Gastroesophageal sphincter (tissue), 4 donors: ENCODE data around the gene QPRT. TPM values are rescaled to one million over a fixed set of nuclear protein-coding genes. Genes with fewer than 3 reads are reported as not detected.

Source experiments
- ATAC-seq: fragments of 150-250 bp; one replicate; pipeline ENCODE4 v1.9.1; 2016; ENCODE audit warnings: mild to moderate bottlenecking, moderate library complexity
- H3K27ac ChIP-seq, 4 donors: fragments of 200-600 bp; sonication (generic) in 3 of 4; 1 replicate in 3 of 4; 2 replicates in 1 of 4; pipeline ENCODE4 v1.5.1; 2016 to 2019
- H3K27me3 ChIP-seq: fragments of 200-600 bp; sonication (generic); one replicate; pipeline ENCODE4 v1.5.1; 2019
- H3K36me3 ChIP-seq, 2 donors: fragments of 200-600 bp; sonication (generic); one replicate each; pipeline ENCODE4 v1.5.1; 2019; ENCODE audit warnings: control low read depth in 1 of 2
- H3K4me1 ChIP-seq, 3 donors: fragments of 200-600 bp; sonication (generic); 1 replicate in 2 of 3; 2 replicates in 1 of 3; pipeline ENCODE4 v1.5.1; 2016 to 2019; ENCODE audit warnings: control low read depth in 2 of 3
- H3K4me3 ChIP-seq, 2 donors: fragments of 200-600 bp; sonication (generic); one replicate each; pipeline ENCODE4 v1.5.1; 2019; ENCODE audit warnings: mild to moderate bottlenecking in 1 of 2, moderate library complexity in 1 of 2
- H3K9me3 ChIP-seq, 3 donors: fragments of 200-600 bp; sonication (generic); one replicate each; pipeline ENCODE4 v1.5.1; 2017 to 2019; ENCODE audit warnings: control low read depth in 2 of 3
- EP300 ChIP-seq: sonication (generic); formaldehyde crosslinking; IDR thresholded peaks from one replicate; pipeline ENCODE4 v1.6.1; 2017; ENCODE audit warnings: antibody characterized with exemption, mild to moderate bottlenecking
- POLR2A ChIP-seq, 2 donors: fragments of 450-650 bp; IDR thresholded peaks; one replicate each; pipeline ENCODE4 v1.6.1; 2017; ENCODE audit warnings: antibody characterized with exemption in 2 of 2, mild to moderate bottlenecking in 2 of 2, moderate library complexity in 1 of 2
- POLR2AphosphoS5 ChIP-seq: sonication (generic); formaldehyde crosslinking; IDR thresholded peaks from one replicate; pipeline ENCODE4 v1.6.1; 2017; ENCODE audit warnings: antibody characterized with exemption
- WGBS, 2 donors: methylation state at CpG; one replicate each; pipeline ENCODE4 v1.1.5; 2018; ENCODE audit warnings: low coverage in 1 of 2; 5-methylcytosine and 5-hydroxymethylcytosine counted together
- total RNA-seq, 4 donors: library from RNA; depleted of rRNA; stranded (reverse); fragments of >200 nt; gene quantifications; one replicate each; pipeline ENCODE4 v1.1.0, GENCODE V29; 2016
- TF ChIP-seq, protein P1 (sequence below), 4 experiments: fragments of 200-600 bp in 2 of 4; fragments of 450-650 bp in 2 of 4; sonication (generic) in 1 of 4; IDR thresholded peaks; one replicate each; pipeline ENCODE4 v1.5.1; 2017 to 2019; ENCODE audit warnings: antibody characterized with exemption in 4 of 4, mild to moderate bottlenecking in 2 of 4, moderate library complexity in 2 of 4

QPRT gene
- total RNA-seq, 4 donors from 2014 or later, result 0.62 to 6.7 (median 4.3) TPM

DNA sequence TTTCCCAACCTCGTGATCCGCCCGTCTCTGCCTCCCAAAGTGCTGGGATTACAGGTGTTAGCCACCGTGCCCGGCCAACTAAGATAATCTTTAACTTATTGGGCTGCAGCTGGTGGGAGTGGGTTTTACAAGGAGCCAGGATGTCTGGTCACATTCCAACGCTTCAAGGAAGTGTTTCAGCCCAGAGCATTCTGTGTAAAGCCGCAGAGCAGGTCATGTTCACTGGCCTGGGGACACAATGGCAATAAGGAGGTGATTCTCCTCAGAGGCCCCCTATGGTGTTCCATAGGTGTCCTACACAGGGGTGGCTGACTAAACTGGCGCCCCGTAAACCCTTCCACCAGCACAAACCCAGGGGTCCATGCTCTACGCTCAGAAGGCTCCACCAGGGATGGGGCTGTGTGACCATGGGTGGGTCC lies 1.2 kb downstream of the QPRT start:
- Histone ChIP-seq H3K9me3 (no peaks in the 10 kb centered on the region), H3K4me3 (peak overlapping the region in 1 of 2 donors; percentile 36), H3K27me3 (peaks cover 6% of the 10 kb centered on the region), H3K4me1 (peaks cover 0 to 15% (median 3%) of the 10 kb centered on the region in 3 donors), H3K27ac (no peak overlapping the region), H3K36me3 (no peaks in the 10 kb centered on the region)
- no peak for ATAC-seq
- no peak for TF ChIP-seq POLR2A (IDR thresholded peaks at IDR 0.05)
- TF ChIP-seq, protein P1, sequence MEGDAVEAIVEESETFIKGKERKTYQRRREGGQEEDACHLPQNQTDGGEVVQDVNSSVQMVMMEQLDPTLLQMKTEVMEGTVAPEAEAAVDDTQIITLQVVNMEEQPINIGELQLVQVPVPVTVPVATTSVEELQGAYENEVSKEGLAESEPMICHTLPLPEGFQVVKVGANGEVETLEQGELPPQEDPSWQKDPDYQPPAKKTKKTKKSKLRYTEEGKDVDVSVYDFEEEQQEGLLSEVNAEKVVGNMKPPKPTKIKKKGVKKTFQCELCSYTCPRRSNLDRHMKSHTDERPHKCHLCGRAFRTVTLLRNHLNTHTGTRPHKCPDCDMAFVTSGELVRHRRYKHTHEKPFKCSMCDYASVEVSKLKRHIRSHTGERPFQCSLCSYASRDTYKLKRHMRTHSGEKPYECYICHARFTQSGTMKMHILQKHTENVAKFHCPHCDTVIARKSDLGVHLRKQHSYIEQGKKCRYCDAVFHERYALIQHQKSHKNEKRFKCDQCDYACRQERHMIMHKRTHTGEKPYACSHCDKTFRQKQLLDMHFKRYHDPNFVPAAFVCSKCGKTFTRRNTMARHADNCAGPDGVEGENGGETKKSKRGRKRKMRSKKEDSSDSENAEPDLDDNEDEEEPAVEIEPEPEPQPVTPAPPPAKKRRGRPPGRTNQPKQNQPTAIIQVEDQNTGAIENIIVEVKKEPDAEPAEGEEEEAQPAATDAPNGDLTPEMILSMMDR (IDR thresholded peaks at IDR 0.05), result no peak
- TF ChIP-seq EP300, result no peak
- TF ChIP-seq POLR2AphosphoS5, result no peak
- no CpG with 5 or more reads among the region's 10 CpGs for WGBS, 2 donors

DNA sequence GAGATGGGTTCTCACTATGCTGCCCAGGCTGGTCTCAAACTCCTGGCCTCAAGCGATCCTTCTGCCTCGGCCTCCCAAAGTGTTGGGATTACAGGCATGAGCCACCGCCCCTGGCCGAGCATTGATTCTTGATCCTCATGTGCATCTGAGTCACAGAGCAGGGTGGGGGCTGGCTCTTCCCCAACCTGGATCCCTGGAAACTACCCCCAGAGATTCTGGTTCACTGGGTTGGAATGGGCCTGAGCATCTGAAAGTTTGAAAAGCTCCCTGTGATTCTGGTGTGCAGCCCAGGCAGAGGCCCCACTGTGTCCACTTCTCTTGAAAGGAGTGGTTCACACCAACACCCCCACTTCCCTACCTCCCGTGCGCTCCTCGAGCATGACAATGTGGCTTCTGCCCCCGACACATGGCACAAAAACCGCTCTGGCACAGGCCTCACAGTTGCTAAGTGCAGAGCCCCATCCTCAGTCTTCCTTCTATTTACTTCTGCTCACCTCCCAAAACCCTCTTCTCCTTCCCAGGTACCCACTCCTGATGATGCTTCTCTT lies 4.6 kb downstream of the QPRT start:
- Histone ChIP-seq H3K27me3 (peaks cover 6% of the 10 kb centered on the region), H3K27ac (no peak overlapping the region), H3K9me3 (no peaks in the 10 kb centered on the region), H3K4me1 (peaks cover 0 to 15% (median 3%) of the 10 kb centered on the region in 3 donors), H3K4me3 (no peak overlapping the region), H3K36me3 (no peaks in the 10 kb centered on the region)
- no peak for ATAC-seq
- TF ChIP-seq, protein P1 (IDR thresholded peaks at IDR 0.05), result no peak
- TF ChIP-seq POLR2AphosphoS5 (no peak), POLR2A (IDR thresholded peaks at IDR 0.05) (no peak), EP300 (no peak)
- 60 to 98% methylated on average over 1 to 6 of the region's 9 CpGs for WGBS, 2 donors

DNA sequence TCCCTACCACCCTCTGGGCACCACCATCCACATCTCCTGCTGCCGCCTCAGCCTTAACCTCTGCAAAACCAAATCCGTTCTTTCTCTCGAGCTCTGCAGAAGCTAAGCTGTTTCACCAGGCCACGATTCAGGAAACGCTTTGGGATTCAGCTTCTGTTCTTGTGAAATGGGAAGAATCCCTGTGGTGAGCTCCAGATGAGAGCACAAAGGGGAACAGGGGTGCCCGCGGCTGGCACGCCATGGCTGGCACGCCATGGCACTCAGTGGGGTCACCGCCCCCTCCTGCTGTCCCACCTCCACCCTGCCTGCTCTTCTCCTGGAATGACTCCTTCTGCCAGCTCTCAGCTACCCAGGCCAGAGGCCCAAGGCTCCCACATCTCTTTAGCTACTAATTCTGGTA lies 5.7 kb downstream of the QPRT start:
- Histone ChIP-seq H3K9me3 (no peaks in the 10 kb centered on the region), H3K27ac (no peak overlapping the region), H3K4me1 (peaks cover 0 to 5% (median 0%) of the 10 kb centered on the region in 3 donors), H3K4me3 (no peak overlapping the region), H3K36me3 (no peaks in the 10 kb centered on the region), H3K27me3 (peaks cover 6% of the 10 kb centered on the region)
- no peak for TF ChIP-seq POLR2AphosphoS5
- TF ChIP-seq, protein P1 (IDR thresholded peaks at IDR 0.05), result no peak
- no peak for TF ChIP-seq EP300
- WGBS, 2 donors, result 90 to 94% methylated on average over 3 to 7 of the region's 10 CpGs
- no peak for ATAC-seq

DNA sequence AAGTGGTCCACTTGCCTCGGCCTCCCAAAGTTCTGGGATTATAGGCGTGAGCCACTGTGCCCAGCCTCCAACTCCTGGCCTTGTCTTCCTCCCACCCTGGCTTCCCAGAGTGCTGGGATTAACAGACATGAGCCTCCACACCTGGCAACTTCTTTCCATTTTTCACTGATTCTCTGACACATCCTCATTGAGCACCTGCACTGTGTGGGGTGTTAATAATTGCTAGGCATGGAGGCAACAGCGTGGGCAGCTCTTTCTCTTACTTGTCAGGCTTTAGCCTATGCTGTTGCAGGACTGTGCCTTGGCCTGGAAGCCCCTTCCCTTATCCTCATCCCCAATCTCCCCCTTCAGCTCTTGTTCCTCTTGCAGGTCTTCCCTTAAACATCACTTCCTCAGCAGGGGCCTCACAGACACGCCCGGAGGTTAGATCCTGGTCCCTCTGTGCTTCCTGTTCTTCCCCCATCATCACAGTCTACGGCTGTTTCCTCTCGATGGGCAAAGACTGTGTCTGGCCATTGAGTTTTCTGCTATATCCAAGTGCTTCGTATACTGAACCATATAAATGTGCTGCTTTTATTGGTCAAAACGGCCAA lies 7.9 kb downstream of the QPRT start:
- TF ChIP-seq POLR2A (IDR thresholded peaks at IDR 0.05) (no peak), EP300 (no peak), POLR2AphosphoS5 (no peak)
- TF ChIP-seq, protein P1 (IDR thresholded peaks at IDR 0.05), result no peak
- H3K4me3 ChIP-seq, result no peak overlapping the region
- no peaks in the 10 kb centered on the region for H3K36me3 ChIP-seq
- H3K27me3 ChIP-seq, result peaks cover 6% of the 10 kb centered on the region
- no peak for ATAC-seq
- H3K4me1 ChIP-seq, result no peaks in the 10 kb centered on the region
- no peaks in the 10 kb centered on the region for H3K9me3 ChIP-seq
- 80 to 97% methylated on average over 5 to 9 of the region's 9 CpGs for WGBS, 2 donors
- H3K27ac ChIP-seq, result no peak overlapping the region

DNA sequence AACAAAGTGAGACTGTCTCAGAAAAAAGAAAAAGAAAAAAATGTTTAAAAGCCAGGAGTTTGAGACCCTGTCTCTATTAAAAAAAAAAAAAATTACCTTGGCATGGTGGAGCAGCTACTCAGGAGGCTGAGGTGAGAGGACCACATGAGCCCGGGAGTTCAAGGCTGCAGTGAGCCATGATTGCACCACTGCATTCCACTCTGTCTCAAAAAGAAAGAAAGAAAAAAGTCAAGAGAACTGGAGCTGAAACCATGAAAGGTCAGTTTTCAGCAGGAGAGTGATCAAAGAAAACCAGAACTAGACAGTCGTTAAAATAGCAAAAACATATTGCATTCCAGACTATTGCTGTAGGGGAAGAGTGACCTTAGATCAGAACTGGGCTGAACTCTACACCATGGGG lies 8.8 kb downstream of the QPRT start:
- H3K4me3 ChIP-seq, result no peak overlapping the region
- no peaks in the 10 kb centered on the region for H3K36me3 ChIP-seq
- H3K27ac ChIP-seq, result no peak overlapping the region
- TF ChIP-seq, protein P1 (IDR thresholded peaks at IDR 0.05), result no peak
- H3K27me3 ChIP-seq, result no peaks in the 10 kb centered on the region
- WGBS, 2 donors, result 53 to 56% methylated on average over 2 of the region's 2 CpGs
- ATAC-seq, result no peak
- no peaks in the 10 kb centered on the region for H3K9me3 ChIP-seq
- H3K4me1 ChIP-seq, result no peaks in the 10 kb centered on the region
